Activated T-cell treated with anti-CD3 and anti-CD28 coated beads for 4 hours (primary cell): ENCODE data around the gene TLX1.

ENCODE experiments used
- DNase-seq: peaks from one replicate; pipeline ENCODE4 v3.0.0-alpha.2; 2020

The TLX1 gene

DNA sequence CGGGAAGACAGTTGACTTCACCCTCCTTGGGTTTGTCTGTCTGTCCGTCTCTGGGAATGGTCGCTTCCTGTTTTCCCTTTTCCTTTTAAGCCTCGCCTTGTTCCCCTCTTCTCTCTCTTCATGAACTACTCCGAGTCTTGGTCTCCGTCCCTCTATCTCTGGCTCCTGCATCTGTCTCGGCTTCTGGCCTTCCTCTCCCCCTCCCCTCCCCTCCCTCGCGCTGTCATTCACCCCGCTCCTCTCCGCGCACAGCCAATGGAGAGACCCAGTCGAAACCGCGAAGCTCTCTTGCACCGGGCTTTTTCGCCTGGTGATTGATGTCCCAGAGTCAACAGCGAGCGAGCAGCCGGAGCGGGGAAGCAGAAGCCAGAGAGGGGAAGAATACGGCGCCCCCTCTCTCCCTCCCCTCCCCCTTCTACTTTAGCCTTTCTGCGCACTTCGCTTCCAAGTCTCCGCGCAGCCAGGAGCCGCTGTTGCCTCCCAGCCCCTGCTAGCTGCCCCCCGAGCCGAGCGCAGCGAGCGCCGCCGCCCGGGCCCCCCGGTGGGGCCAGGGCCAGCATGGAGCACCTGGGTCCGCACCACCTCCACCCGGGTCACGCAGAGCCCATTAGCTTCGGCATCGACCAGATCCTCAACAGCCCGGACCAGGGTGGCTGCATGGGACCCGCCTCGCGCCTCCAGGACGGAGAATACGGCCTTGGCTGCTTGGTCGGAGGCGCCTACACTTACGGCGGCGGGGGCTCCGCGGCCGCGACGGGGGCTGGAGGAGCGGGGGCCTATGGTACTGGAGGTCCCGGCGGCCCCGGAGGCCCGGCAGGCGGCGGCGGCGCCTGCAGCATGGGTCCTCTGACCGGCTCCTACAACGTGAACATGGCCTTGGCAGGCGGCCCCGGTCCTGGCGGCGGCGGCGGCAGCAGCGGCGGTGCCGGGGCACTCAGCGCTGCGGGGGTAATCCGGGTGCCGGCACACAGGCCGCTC, at the start of gene TLX1:
TSS of gene TLX1 (plus strand) at position 317 of the 978 bp plus-strand sequence. CDS start at position 559, 242 bp downstream.
- no peak for DNase-seq

DNA sequence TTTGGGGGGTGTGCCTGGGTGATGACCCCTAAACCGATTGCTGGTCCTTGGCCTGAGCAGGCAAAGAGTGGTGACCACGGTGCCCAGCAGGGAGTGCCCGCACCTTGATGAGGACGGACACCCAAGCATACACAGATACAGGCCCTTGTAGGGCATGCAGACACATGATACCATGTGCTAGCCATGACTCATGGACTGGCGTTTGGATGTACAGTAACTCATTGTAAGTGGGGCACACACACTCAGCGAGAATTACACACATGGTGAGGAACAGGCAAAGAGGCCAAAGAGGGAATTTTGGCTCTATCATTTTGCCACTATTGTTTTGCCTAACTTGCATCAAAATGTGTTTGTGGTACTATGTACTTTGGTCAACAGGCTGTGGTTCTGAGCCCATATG, 45.3 kb upstream of the TLX1 start:
- DNase-seq, result no peak

DNA sequence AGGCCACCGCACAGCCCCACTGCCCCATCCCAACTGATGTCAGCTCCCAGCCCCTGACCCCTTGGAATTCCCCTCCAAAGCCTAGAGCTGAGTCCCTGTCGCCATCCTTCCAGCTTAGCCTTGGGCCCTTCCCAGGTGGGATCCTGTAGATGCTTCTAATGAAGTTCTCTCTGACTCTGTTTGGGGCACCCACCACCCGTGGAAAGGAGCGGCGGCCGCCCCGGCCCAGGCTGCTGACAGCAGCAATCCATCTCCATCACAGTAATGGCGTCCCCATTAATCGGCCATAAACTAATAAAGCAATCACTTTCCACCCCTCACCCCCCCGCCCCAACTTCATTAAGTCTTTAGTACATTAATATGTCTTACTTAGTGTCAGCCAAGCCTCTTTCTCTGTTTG, 43.7 kb upstream of the TLX1 start:
- DNase-seq, result no peak

DNA sequence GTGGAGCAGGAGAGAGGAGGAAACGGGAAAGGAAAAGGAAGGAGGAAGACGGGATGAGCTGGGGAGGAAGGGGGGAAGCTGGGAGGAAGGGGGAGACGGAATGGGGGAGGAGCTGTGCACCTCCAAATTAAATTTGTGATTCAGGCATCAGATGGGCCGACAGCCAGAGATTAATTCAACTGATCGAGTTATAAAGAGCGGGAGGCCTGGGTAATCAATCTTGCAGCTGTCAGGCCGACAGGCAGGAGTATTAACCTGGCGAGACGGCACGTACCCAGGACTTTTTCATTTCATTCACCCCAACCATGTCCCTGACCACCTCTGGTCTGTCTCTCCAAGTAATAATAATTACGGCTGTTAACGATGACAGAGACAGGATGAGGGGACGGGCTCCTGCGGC, 43.1 kb upstream of the TLX1 start:
- DNase-seq, result no peak

DNA sequence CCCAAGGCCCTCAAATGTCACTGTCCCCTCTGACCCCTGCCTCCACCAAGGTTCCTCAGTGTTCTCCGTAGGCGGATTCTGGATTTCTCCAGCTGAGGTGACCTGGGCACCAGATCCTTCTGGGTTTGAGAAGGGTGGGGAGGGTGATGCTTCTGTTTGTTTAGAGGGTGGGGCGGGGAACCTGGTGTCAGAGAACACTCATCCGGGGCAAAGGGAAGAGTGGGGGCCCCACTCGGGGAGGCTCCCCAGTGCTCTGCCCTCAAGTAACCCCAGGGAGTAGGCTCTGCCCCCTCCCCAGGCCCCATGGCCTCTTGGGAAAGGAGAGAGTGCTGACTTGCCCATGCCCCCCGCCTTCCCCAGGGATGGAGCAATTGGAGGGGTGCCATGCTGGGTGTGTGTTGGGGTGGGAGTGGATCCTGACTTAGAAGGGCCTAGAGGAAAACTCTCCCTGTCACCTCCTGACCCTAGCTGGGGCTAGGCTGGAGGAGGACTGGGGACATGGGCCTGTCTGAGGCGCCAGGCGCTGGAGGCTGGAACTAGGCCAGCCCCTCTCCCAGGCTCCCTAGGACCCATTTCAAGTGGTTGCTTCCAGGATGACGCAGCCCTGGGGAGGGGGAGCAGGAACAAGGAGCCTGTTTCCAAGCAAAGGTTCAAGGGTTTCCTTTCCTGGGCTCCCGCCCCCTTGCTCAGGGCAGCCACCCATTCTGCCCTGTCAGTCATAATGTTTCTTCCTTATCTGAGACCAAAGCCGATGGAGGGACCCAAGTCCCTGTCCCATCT, 41.4 kb upstream of the TLX1 start:
- no peak for DNase-seq

DNA sequence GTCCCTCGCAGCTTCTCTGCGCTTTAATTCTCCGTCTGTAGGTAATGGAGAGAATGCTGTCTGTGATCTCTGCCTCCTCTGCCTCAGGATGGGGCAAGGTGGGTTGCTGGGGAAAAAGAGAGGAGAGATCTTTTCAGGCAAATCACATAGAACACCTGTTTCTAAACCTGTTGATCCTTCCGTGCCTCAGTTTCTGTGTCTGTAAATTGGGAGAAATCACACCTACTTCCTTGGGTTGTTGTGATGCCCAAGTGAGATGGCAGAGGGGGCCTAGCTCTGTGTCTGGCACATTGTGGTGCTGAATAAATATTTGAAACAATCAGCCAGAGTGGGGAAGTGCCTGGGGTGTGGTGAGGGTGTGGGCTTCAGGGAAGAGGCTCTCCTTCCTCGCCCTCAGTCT, 40.5 kb upstream of the TLX1 start:
- no peak for DNase-seq

DNA sequence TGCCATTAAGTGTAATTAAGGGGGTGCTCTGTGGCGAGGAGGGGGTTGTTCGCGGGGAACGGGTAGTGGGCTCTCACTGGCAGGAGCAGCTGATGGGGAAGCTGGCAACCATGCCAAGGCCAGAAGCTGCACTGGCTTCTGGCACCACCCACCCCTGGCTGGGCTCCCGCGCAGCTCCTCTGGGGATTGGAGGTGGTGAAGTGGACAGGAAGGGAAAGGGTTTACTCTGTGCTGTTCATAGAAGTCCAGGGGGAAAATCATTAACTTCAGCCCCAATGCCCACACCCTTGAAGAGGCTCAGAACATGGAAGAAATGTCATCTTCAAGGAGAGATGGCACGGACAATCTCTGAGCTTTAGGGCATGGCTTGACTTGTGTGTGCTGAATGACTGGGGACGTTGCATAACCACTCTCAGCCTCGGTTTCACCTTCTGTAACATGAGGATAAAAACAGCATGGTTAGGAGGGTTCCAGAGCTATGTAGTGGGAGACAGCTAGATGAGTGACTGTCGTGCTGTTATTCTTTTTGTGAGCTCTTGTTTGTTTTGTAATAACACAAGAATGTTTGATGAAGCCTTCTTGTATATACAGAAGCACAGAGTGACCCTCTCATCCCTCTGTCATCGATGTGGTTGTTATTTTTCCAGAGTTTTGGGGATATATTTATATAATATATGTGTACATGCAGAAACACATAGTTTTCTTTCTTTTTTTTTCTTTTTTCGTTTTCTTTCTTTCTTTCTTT, 39.4 kb upstream of the TLX1 start:
- DNase-seq, result no peak

DNA sequence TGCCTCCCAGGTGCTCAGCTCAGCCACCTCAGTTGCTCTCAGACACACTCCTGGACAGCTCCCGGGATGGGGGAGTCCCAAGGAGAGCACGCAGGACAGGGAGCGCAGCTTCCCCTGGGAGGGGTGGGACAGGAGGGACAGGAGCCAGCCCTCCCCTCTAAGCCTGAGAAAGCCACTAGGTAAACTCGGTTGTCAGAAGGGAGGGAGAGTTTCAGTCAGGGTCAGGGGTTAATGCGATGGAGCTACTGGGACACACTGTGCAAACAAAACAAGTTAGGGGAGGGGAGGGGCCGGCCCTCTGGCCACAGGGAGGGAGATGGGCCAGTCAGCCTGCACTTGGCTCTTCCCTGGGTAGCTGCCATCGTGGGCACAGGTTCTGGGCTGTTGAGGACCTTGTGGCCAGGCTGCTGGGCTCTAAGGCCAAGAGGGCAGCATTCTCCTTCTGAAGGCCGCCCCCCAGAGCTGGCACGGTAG, 38.2 kb upstream of the TLX1 start:
- DNase-seq, result no peak

DNA sequence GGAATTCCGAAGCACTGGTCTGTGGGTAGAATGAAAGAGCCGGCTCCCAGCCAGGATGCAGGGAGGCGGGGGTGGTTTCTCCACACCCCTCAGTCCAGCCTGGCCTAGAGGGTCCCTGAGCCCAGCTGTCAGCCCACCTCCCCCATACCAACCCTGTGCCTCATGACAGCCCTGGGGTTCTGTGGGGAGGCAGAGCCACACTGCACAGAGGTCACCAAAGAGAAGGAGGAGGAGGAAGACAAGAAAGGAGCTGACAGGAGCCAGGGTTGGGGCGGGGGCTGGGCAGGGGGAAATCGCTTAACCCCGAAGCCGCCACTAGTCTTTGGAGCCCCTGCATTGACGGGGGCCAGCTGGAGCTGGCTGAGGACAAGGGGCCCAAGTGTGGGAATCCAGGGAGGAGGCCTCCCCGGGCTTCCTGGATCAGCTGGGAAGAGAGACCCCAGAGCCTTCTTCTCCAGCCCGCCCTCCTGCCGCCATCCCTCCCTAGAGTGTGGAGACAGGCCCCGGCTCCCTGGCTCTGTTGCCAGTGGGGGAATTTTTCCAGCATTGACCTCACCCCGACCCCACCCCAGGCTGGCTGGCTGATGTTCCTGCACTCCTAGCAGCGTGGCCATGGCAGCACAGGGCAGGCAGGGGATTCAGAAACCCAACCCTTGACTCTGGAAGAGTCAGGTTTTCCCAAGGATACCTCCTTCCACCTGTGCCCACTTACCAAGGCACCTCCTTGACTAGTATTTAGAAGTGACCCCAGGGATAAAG, 36.8 kb upstream of the TLX1 start:
- DNase-seq, result no peak

DNA sequence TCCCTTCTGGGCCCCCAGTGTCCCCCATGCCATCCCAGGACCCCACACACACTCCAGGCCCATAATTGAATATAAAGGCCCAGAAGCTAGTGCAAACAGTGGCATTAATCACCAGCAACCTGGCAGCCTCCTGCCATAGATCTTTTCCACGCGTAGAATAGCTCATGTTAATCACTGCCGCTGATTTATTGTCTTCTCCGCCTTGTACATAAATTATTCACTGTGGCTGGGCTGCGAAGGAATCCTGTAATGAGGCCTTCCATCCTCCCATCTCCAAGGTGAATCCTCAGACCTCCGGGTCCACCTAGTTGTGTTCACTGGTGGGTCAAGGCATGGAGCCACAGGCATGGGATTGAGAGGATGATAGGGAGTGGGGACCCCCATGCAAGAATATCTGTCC, 36.1 kb upstream of the TLX1 start:
- DNase-seq, result no peak

DNA sequence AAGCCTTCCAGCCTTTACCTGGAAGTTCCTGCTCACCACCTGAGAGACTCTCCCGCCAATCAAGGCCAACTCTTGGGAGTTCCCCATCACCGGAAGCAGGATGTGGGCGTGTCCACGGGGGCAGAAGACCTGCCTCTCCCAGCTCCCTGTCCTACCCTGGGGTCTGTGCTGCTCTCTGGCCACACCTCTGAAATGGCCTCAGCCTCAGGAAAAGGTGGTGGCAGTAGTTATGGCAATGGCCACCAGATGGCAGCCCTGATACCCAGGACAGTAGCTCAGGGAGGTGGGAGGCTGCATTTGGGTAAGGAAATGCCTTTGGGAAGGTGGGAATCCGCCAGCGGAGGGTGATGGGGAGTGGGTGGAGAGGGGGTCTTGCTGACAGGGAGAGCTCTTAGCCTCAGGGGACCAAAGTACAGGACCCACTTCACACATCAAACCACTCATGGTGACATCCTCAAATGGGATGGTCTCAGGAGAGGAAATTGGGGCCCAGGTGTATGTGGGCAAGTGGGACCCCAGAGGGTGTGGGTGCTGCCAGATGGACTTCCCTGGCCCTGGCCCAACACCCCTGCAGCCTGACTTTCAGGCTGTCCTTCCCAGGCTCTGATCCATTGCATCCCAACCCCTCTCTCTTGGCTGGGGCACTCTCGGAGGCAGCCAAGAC, 35.4 kb upstream of the TLX1 start:
- peak; percentile 59 for DNase-seq

DNA sequence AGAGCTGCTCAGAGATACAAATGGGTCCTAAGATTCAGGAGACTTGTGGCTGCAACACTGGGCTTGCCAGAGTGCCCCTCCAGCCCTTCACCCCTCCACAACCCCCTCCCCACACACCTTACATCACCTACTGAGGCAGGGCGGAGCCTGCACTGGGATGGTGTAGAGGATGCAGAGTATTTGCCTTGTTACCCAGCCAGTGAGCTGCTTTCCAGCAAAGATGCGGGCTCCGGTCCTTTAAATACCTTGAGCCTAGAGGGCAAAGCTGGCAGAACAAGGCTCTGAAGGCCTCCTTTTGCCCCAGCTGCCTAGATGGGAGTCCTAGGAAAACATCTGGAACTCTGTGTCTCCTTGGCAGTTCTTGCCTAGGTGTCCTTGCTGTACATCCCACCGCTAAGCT, 34.7 kb upstream of the TLX1 start:
- no peak for DNase-seq

DNA sequence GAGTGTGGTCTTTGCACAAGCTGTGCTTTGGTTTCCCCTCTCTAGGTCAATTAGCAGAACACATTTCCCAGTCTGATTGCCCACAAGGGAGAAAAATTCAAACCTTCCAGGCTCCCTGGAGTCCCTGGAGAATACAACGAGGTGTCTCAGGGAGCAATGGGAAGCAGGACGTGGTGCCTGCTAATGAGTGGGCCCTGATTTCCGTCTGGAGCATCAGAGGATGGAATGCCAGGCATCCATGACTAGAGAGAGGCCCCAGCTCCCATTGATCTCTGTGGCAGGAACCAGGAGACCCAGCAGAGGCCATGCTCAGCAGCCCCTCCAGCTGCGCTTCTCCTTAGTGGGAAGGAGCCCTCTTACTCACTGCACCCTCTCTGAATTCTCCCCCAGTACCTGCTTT, 33.2 kb upstream of the TLX1 start:
- no peak for DNase-seq

DNA sequence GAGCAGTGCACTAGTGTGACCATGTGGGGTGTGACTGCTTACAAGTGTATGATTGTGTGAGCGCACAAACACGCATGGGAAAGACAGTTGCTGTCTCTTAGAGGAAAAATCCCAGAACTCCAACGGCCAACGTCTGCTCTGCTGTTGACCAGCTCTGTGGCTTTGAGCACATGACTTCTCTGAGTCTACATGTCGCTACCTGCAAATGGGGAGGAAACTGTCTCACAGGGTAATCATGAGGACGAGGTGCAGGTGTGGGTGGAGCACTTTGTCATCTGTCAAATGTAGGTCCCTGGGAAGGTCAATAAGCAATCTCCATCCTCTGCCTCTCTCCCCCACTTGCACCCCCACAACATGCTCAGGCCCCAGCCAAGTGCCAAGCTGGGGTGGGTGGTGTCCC, 31.2 kb upstream of the TLX1 start:
- no peak for DNase-seq

DNA sequence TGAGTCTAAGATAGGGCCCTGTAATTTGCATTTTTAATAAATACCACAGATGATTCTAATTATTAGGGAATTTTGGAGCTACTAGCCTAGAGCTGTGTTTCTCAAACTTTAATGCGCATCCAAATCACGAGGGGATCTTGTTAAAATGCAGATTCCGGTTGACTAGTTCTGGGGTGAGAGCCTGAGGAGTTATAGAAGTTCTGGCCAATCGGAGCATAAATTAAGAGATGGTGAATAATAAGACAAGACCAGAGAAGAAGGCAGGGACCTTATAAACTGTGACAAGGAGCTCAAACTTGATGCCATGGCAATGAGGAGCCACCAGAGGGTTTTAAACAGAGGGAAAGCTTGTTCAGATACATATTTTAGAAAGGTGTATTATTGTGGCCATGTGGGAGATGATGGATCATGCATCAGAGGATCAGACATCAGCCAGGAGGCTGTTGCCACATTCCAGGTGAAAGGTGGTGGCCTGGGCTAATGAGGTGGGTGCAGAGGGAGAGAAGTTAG, 29.7 kb upstream of the TLX1 start:
- DNase-seq, result no peak

DNA sequence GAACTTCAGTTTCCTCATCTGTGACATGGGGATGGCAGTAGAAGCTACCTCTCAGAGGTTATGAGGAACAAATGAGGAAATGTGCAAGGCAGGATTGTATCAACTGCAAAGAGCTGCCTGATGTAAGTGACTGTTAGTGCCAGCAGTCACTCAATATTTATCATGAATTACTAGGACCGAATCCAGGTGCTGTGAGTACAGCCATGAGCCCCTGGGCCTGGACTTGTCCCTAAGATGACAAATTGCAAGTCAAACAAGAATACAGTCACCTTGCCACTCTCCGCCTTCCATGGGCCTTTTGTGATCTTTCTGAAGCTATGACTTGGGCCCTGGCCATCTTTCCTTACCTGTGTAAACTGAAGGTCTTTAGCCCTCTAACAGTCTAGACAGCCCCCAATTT, 27.7 kb upstream of the TLX1 start:
- no peak for DNase-seq

DNA sequence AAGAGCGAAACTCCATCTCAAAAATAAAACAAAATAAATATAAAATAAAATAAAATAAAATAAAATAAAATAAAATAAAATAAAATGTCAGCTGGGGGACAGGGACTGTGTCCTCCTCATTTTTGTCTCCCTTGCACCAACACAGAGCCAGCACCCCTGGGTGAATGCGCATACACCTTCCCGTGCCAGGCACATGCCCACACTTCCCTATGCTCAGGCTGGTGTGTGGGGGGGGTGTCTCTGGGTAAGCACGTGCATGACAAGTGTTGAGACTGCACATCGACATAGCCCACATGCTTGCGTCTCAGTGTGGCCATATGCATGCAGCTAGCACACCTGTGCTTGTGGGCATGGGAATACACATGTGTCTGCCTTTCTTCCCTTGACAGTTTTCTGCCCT, 24.7 kb upstream of the TLX1 start:
- DNase-seq, result no peak

DNA sequence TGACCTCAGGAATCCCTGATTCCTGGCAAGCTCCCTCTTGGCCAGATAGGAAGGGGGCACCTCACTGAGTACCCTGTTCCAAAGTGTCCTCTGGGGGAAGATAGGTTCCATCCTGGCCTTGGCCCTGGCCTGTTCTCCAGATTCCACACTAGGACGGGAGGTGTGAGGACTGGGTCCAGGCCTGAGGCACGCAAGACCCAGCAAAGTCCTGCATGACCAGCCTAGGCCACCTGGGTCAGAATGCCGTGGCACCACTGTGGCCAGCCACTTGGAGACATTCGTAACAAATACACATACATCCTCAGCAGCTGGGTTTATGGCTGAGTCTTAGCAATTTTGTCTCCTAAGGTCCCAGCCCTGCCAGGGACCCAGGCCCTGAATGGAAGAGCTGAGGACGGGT, 23.3 kb upstream of the TLX1 start:
- DNase-seq, result no peak

DNA sequence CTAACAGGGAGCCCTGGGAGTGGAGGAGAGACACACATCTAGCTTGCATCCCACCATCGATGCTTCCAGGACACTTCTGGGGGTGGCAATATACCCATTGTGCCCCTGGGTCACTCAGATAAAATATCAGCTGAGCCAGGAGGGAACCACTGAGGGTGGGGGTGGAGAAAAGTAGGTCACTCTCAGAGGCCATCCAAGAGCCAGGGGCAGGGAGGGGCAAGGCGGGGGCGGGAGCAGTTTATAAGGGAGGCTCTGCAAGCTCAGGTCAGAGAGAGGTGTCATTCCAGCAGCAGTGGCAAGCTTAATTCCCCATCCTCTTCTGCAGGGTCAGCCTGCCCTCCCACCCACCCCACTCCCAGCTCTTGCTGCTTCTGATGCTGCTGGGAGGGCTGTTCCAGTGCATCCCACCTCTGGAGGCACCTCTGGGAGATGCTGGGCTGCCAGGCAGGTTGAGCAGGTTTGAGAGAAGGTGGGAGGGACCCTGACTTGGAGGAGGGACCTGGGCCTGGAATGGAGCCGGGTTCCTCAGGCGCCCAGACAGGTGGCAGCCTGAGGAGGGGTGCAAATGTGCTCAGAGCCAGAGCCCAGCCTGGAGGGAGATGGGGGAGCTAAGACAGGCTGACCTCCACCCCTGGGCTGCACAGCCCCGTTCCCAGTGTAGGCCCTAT, 20.1 kb upstream of the TLX1 start:
- no peak for DNase-seq

DNA sequence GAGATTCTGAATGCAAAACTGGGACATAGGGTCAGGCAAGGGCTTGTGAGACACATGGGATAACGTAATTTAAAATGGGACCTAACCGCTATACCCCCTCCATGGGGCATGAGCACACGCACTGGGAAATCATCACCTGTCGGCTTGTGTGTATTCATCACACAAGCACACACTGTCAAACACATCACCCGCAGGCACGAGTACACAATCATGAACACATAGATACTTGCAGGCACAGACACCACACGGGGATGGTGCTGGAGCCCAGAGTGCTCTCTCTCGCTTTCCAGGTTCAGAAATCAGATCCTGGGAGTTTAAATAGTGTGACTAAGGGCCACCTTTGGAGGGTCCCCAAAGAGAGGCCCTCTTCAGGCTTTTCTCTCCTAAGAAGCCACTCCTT, 19.6 kb upstream of the TLX1 start:
- DNase-seq, result no peak
